ENCODE results near the gene ZBTB7C.

DNA sequence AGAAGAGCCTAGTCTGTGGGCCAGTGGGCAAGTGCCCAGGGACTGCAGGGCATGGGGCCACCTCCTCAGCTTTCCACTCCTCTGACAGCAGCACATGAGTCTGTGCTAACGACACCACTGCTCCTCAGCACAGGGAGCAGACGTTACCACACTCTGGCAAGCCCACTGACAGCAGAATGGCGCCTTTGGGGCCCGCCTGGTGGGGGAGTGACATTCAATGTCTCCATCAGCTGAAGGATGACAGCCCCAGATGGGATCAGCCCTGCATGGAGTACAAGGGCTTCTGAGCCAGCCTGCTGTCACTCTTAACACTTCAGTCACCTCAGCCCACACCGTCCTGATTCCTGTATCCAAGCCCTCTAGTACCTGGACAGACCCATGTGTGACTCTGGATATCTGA is 329.3 kb downstream of the ZBTB7C start:
- TF ChIP-seq EZH2 (IDR thresholded peaks at IDR 0.05; ENCODE audit: borderline replicate concordance, control insufficient read depth, low read depth, low read length) (no peak), MYC (IDR thresholded peaks at IDR 0.05; ENCODE audit: insufficient read depth, insufficient read length, insufficient replicate concordance, low read length, severe bottlenecking) (no peak), ZBTB33 (IDR thresholded peaks at IDR 0.05) (no peak), KDM1A (IDR thresholded peaks at IDR 0.05; ENCODE audit: borderline replicate concordance) (no peak), SIX5 (IDR thresholded peaks at IDR 0.05; ENCODE audit: low read depth, low read length, severe bottlenecking) (no peak), CBFB (IDR thresholded peaks at IDR 0.05; ENCODE audit: low read depth) (no peak), RAD21 (IDR thresholded peaks at IDR 0.05; ENCODE audit: insufficient read depth, low read depth, low read length) (no peak), NR2C2 (IDR thresholded peaks at IDR 0.05; ENCODE audit: borderline replicate concordance, control insufficient read depth, insufficient read length, low read depth) (no peak), ESRRA (IDR thresholded peaks at IDR 0.05; ENCODE audit: low read length) (no peak), ZNF274 (IDR thresholded peaks at IDR 0.05; ENCODE audit: insufficient read depth, insufficient read length) (no peak), EP300 (IDR thresholded peaks at IDR 0.05; ENCODE audit: borderline replicate concordance in 1 of 2, control insufficient read depth in 1 of 2, low read depth in 2 of 2, low read length in 2 of 2) (no peak)
- TF ChIP-seq, protein P1, sequence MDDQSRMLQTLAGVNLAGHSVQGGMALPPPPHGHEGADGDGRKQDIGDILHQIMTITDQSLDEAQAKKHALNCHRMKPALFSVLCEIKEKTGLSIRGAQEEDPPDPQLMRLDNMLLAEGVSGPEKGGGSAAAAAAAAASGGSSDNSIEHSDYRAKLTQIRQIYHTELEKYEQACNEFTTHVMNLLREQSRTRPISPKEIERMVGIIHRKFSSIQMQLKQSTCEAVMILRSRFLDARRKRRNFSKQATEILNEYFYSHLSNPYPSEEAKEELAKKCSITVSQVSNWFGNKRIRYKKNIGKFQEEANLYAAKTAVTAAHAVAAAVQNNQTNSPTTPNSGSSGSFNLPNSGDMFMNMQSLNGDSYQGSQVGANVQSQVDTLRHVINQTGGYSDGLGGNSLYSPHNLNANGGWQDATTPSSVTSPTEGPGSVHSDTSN (IDR thresholded peaks at IDR 0.05; ENCODE audit: insufficient replicate concordance, low read depth, low read length), result no peak
- TF ChIP-seq, protein P2, sequence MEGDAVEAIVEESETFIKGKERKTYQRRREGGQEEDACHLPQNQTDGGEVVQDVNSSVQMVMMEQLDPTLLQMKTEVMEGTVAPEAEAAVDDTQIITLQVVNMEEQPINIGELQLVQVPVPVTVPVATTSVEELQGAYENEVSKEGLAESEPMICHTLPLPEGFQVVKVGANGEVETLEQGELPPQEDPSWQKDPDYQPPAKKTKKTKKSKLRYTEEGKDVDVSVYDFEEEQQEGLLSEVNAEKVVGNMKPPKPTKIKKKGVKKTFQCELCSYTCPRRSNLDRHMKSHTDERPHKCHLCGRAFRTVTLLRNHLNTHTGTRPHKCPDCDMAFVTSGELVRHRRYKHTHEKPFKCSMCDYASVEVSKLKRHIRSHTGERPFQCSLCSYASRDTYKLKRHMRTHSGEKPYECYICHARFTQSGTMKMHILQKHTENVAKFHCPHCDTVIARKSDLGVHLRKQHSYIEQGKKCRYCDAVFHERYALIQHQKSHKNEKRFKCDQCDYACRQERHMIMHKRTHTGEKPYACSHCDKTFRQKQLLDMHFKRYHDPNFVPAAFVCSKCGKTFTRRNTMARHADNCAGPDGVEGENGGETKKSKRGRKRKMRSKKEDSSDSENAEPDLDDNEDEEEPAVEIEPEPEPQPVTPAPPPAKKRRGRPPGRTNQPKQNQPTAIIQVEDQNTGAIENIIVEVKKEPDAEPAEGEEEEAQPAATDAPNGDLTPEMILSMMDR (IDR thresholded peaks at IDR 0.05 in 2 of 3, conservative IDR thresholded peaks at IDR 0.05 in 1 of 3; ENCODE audit: control insufficient read depth in 2 of 3, extremely low read depth in 1 of 3, insufficient read depth in 1 of 3, low read depth in 3 of 3, low read length in 3 of 3), result no peak
- TF ChIP-seq, protein P3, sequence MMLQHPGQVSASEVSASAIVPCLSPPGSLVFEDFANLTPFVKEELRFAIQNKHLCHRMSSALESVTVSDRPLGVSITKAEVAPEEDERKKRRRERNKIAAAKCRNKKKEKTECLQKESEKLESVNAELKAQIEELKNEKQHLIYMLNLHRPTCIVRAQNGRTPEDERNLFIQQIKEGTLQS (IDR thresholded peaks at IDR 0.05; ENCODE audit: borderline replicate concordance, extremely low read depth, low read depth, low read length), result no peak

Data from GM12878 (cell line).